NCI-H1417 (cell line): ENCODE measurements around the gene DDX47.
A peak's percentile ranks its signal among the peaks of the same experiment; 100 is the strongest.
"Not testable (repeated sequence)": the region's sequence is repeated elsewhere in the genome, so short reads cannot be mapped to it uniquely, and the experiment has no call there.

Source experiments
- DNase-seq, 3 experiments: peaks; one replicate each; lab custom pipeline; 2025; lab: John Stamatoyannopoulos, UW

Gene DDX47

GRCh38 chr12:12796928-12797793 lies 16.0 kb upstream of the DDX47 start:
- no peak for DNase-seq

GRCh38 chr12:12797794-12798152 lies 15.4 kb upstream of the DDX47 start:
- peak in 1 of 3 experiments; percentile 12 for DNase-seq

DNA sequence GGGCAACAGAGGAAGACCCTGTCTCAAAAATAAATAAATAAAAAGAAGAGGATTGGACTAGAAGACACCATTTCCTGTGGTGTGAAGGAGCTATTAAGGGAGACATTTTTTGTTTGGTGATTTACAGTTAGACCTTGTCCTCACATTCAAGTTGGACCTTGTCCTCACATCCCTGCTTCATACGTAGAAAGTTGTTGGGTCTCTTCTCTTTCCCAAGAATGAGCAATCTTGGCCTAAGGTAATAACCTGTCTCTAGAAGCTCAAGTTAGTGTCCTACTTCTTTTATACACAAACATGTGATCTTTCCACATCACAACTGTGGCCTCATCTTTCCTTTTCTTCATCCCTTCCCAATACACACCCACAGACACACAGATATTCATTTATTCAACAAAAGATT lies 14.7 kb upstream of the DDX47 start:
- no peak for DNase-seq

GRCh38 chr12:12799163-12799920 lies 13.8 kb upstream of the DDX47 start:
- no peak for DNase-seq

GRCh38 chr12:12800406-12801180 lies 12.6 kb upstream of the DDX47 start:
- no peak for DNase-seq

GRCh38 chr12:12801656-12802055 lies 11.5 kb upstream of the DDX47 start:
- not testable (repeated sequence) for DNase-seq

DNA sequence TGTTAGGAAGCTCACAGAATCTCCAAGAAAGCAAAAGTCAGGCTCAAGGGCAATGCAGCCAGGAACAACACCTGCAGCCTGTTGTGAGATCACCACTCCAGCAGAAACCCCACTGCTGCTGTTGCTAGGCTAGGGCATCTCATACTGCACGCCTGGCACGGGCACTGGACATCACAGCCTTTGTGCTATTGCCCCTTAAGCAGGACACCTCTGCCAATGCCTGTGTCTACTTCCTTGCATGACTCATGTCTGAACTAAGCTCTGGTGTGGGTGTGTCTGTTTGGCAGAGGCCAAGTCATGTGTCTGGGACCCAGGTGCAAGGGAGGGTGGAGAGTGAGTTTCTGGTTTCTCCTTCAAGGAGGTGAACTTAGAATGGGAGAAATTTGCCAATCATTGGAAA lies 10.0 kb upstream of the DDX47 start:
- peak in 2 of 3 experiments; percentile 31 to 47 for DNase-seq

GRCh38 chr12:12804011-12804410 lies 9.1 kb upstream of the DDX47 start:
- DNase-seq = no peak

DNA sequence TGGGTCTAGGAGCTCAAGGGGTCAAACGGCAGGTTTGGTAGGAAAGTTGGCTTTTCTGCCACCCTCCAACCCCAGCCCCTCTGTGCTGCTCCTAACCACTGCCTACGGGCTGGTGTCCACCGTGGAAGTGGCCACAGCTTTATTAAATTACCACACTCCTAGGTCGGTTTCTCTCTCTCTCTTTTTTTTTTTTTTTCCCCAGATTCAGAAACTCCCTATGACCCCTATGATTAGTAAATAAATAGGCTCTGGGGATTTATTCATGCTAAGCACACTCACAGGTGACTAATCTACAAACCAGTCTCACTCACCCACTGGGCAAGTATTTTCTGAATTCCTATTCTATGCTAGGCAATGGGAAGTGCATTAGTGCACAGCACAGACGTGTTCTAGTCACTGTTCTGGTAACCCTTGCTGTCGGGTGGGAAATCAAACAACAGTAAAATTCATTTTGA lies 8.7 kb upstream of the DDX47 start:
- no peak for DNase-seq

- no peak for DNase-seq
Observed at GRCh38 chr12:12806784-12807516, 6.2 kb upstream of the DDX47 start.

GRCh38 chr12:12807517-12807903 lies 5.6 kb upstream of the DDX47 start:
- DNase-seq = not testable (repeated sequence)

- DNase-seq = peak; percentile 38 to 64 (median 44)
Observed at GRCh38 chr12:12807970-12808702, 5.0 kb upstream of the DDX47 start.

DNA sequence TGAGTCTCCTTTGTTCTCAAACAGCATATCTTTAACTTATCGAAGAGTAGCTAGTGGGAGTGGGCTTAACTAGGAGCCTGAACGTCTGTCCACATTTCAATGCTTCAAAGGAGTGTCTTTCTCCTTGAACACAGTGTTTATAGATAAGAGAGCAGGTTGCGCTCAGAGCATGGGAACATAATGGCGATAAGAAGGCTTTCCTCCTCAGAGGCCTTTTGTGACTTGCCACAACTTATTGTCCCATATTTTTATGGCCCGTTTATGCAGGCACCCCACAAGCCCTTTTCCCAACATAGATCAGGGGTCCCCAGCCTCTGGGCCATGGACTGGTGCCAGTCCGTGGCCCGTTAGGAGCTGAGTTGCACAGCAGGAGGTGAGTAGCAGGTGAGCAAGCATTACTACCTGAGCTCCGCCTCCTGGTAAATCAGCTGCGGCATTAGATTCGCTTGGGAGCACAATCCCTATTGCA lies 2.6 kb upstream of the DDX47 start:
- peak in 2 of 3 experiments; percentile 10 to 31 for DNase-seq

DNA sequence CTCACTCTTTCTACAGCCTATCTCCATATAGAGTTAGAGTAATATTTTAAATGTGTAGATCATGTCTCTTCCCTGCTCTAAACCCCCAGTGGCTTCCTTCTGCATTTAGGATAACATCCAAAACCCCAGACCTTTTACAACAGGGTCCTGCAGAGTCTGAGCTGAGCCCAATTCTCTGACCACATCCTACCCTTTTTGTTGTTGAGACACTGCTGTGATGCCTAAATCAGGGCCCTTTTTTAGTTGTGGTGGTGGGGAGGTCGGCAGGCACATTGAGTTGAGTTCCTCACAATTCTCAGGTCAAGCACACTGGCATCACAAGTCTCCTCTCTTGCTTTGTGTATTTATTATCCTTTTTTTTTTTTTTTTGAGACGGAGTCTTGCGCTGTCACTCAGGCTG lies 1.8 kb upstream of the DDX47 start:
- DNase-seq = no peak

DNA sequence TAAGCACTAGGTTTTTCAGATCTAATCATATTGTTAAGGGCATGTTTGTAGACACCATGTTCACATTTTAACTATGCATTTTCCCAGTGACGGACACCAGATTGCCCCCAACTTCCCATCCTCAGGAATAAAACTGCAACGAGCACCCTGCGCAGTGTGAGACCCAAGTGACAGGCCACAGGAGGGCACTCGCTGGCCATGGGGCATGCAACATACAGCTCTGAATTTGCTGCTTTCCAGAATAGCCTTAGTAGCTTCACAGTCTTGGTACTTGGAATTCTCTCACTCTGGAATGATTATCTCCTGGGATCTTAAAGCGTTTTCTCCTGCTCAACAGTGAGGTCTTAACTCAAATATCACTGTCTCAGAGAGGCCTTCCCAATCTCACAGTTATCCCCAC lies 972 bp upstream of the DDX47 start:
- DNase-seq = no peak

- no peak for DNase-seq
Observed at GRCh38 chr12:12812618-12813119, 477 bp upstream of the DDX47 start.

GRCh38 chr12:12817616-12818015 lies 4.5 kb downstream of the DDX47 start:
- no peak for DNase-seq

GRCh38 chr12:12818701-12819100 lies 5.6 kb downstream of the DDX47 start:
- DNase-seq = no peak

GRCh38 chr12:12819221-12819620 lies 6.1 kb downstream of the DDX47 start:
- no peak for DNase-seq

GRCh38 chr12:12819752-12820311 lies 6.7 kb downstream of the DDX47 start:
- DNase-seq = no peak
